Peyer's patch (tissue), 4 donors: ENCODE data around the gene PTGR2. TPM values are rescaled to one million over a fixed set of nuclear protein-coding genes. Genes with fewer than 3 reads are reported as not detected.
A peak's percentile ranks its signal among the peaks of the same experiment; 100 is the strongest.

Experiments used
- DNase-seq, 3 donors: peaks; one replicate each; pipeline ENCODE4 v3.0.0-alpha.2; 2017 to 2019
- H3K27ac ChIP-seq, 4 donors: fragments of 200-600 bp; sonication (generic); one replicate each; pipeline ENCODE4 v1.5.1; 2016 to 2019
- H3K27me3 ChIP-seq, 2 donors: fragments of 200-600 bp; sonication (generic); one replicate each; pipeline ENCODE4 v1.5.1; 2019
- H3K36me3 ChIP-seq, 3 donors: fragments of 200-600 bp; sonication (generic); one replicate each; pipeline ENCODE4 v1.5.1; 2016 to 2019
- H3K4me1 ChIP-seq, 4 donors: fragments of 200-600 bp; sonication (generic); one replicate each; pipeline ENCODE4 v1.5.1; 2016 to 2019
- H3K4me3 ChIP-seq, 4 donors: fragments of 200-600 bp; sonication (generic); 1 replicate in 3 of 4; 2 replicates in 1 of 4; pipeline ENCODE4 v1.5.1; 2016 to 2019; ENCODE audit warnings: mild to moderate bottlenecking in 1 of 4
- H3K9me3 ChIP-seq, 4 donors: fragments of 200-600 bp; sonication (generic); one replicate each; pipeline ENCODE4 v1.5.1; 2016 to 2019; ENCODE audit warnings: mild to moderate bottlenecking in 1 of 4
- POLR2A ChIP-seq, 2 donors: fragments of 450-650 bp; IDR thresholded peaks; one replicate each; pipeline ENCODE4 v1.5.1; 2017; ENCODE audit warnings: antibody characterized with exemption in 2 of 2, mild to moderate bottlenecking in 2 of 2, moderate library complexity in 2 of 2
- total RNA-seq, 4 donors: library from RNA; depleted of rRNA; stranded (reverse); fragments of >200 nt; gene quantifications; one replicate each; pipeline ENCODE4 v1.1.0, GENCODE V29; 2016
- TF ChIP-seq, protein P1 (sequence below), 6 experiments: fragments of 450-650 bp in 4 of 6; fragments of 200-600 bp in 2 of 6; sonication (generic) in 1 of 6; IDR thresholded peaks; one replicate each; pipeline ENCODE4 v1.5.1; 2017 to 2019; ENCODE audit warnings: antibody characterized with exemption in 6 of 6, mild to moderate bottlenecking in 3 of 6, moderate library complexity in 1 of 6

PTGR2 gene
- total RNA-seq, 4 donors from 2014 or later = 11.1 to 19.0 (median 12.9) TPM

DNA sequence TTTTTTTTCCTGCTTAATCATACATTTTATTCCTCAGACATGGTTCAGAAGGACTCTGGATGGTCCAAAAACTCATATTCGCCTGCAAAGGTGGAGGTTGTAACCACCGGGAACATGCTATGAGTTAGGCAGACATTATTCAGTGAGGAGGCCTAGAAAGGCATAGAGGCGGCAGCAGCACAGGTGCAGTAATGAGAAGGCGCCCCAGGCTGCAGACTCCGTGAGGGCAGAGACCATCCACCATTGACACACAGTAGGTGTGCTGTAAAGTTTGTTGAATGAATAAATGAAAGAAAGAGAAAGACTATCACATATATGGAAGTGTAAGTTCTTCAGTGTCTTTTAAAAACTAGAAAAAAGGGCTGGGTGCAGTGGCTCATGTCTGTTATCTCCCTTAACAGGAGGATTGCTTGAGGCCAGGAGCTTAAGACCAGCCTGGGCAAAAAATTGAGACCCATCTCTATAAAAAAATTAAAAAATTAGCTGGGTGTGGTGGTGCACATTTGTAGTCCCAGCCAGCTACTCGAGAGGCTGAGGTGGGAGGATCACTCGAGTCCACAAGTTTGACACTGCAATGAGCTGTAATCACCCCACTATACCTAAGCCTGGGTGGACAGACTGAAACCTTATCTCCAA lies 34.5 kb upstream of the PTGR2 start:
- no peaks in the 10 kb centered on the region for H3K27me3 ChIP-seq
- no peak for TF ChIP-seq POLR2A (IDR thresholded peaks at IDR 0.05)
- TF ChIP-seq, protein P1, sequence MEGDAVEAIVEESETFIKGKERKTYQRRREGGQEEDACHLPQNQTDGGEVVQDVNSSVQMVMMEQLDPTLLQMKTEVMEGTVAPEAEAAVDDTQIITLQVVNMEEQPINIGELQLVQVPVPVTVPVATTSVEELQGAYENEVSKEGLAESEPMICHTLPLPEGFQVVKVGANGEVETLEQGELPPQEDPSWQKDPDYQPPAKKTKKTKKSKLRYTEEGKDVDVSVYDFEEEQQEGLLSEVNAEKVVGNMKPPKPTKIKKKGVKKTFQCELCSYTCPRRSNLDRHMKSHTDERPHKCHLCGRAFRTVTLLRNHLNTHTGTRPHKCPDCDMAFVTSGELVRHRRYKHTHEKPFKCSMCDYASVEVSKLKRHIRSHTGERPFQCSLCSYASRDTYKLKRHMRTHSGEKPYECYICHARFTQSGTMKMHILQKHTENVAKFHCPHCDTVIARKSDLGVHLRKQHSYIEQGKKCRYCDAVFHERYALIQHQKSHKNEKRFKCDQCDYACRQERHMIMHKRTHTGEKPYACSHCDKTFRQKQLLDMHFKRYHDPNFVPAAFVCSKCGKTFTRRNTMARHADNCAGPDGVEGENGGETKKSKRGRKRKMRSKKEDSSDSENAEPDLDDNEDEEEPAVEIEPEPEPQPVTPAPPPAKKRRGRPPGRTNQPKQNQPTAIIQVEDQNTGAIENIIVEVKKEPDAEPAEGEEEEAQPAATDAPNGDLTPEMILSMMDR (IDR thresholded peaks at IDR 0.05) = no peak
- H3K36me3 ChIP-seq = no peaks in the 10 kb centered on the region
- H3K4me1 ChIP-seq = no peaks in the 10 kb centered on the region
- no peak overlapping the region for H3K27ac ChIP-seq
- H3K9me3 ChIP-seq = no peaks in the 10 kb centered on the region
- peak in 1 of 3 donors; percentile 19 for DNase-seq
- no peak overlapping the region for H3K4me3 ChIP-seq

DNA sequence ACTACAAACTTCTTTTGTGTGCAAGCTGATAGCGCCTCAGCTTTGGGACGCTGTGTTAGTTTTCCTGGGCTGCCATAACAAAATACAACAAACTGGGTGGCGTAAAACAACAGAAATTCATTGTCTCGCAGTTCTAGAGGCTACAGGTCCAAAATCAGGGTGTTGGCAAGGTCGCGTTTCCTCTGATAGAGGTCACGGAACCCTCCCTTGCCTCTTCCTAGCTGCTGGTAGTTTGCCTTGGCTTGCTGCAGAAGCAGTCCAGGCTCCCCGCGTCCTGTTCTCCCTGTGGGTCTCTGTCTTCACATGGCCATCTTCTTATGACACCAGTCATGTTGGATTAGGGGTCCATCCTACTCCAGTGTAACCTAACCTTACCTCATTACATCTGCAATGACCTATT lies 32.8 kb upstream of the PTGR2 start:
- peak in 1 of 3 donors; percentile 5 for DNase-seq
- no peak for TF ChIP-seq POLR2A (IDR thresholded peaks at IDR 0.05)
- TF ChIP-seq, protein P1 (IDR thresholded peaks at IDR 0.05) = no peak
- H3K27ac ChIP-seq = no peak overlapping the region
- no peak overlapping the region for H3K4me3 ChIP-seq
- H3K4me1 ChIP-seq = no peaks in the 10 kb centered on the region
- H3K27me3 ChIP-seq = no peaks in the 10 kb centered on the region
- H3K36me3 ChIP-seq = no peaks in the 10 kb centered on the region
- no peaks in the 10 kb centered on the region for H3K9me3 ChIP-seq

DNA sequence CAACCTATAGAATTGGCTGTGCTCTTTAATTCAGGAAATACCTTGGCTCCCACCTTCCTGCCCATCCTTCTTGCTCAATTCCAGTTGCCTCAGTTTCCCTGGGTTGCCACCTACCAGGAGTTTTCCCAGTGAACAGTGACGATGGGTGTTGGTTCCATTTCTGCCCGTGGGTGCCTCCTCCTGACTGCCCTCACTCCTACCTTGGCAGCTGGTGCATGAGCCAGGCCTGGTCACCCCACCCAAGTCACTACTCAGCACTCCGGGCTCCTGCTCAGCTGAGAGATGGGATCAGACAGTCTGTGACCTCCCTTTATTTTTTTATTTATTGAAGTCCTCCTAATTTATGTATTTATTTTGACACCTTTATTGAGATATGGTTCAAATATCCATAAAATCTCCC lies 31.0 kb upstream of the PTGR2 start:
- DNase-seq = peak in 1 of 3 donors; percentile 46

DNA sequence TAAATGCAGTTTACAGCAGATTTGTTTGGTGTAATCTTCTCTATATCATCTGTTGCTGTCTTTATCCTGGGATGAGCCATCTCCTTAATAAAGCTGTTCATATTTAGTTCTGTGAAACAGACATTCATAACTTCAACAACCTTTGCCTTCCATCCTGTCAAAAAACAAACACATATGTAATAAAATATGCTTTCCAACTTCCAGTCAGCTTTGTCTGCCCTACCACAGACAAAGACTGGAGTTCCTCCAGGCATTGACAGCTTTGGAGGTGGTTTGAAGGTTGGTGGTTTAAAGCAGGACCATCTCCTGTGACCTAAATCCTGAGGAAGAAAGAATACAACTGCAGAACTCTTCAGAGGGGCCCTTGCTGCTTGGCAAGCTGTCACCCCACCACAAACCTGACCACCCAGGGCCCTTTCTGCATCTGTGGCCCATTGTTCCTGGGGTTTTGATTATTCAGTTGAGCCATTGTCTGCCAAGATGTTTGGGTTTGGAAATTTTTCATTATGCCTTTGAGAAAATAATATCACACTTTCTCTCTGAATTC lies 28.2 kb upstream of the PTGR2 start:
- no peak overlapping the region for H3K4me3 ChIP-seq
- H3K27ac ChIP-seq = no peak overlapping the region
- no peaks in the 10 kb centered on the region for H3K9me3 ChIP-seq
- no peaks in the 10 kb centered on the region for H3K36me3 ChIP-seq
- no peaks in the 10 kb centered on the region for H3K4me1 ChIP-seq
- no peak for DNase-seq
- no peaks in the 10 kb centered on the region for H3K27me3 ChIP-seq
- TF ChIP-seq POLR2A (IDR thresholded peaks at IDR 0.05) = no peak
- TF ChIP-seq, protein P1 (IDR thresholded peaks at IDR 0.05) = no peak

More for the DNA sequence above, 31.0 kb upstream of the PTGR2 start:
- no peaks in the 10 kb centered on the region for H3K27me3 ChIP-seq
- TF ChIP-seq POLR2A (IDR thresholded peaks at IDR 0.05) = no peak
- TF ChIP-seq, protein P1 (IDR thresholded peaks at IDR 0.05) = no peak
- no peak overlapping the region for H3K4me3 ChIP-seq
- H3K9me3 ChIP-seq = no peaks in the 10 kb centered on the region
- no peaks in the 10 kb centered on the region for H3K36me3 ChIP-seq
- no peaks in the 10 kb centered on the region for H3K4me1 ChIP-seq
- H3K27ac ChIP-seq = no peak overlapping the region

DNA sequence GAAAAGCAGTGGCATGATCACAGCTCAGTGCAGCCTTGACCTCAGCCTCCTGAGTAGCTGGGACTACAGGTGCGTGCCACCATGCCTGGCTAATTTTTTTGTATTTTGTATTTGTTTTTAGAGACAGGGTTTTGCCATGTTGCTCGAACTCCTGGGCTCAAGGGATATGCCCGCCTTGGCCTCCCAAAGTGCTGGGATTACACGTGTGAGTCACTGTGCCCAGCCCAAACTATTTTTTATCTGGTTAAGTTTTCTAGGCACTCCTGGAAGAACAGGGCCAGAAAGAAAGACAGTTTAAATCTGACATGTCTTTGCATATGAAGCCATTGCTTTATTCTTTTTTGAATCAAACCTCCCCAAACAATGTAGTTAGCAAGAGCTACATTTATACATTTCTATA lies 27.5 kb upstream of the PTGR2 start:
- Histone ChIP-seq H3K27ac (no peak overlapping the region), H3K27me3 (no peaks in the 10 kb centered on the region), H3K9me3 (no peaks in the 10 kb centered on the region), H3K4me3 (no peak overlapping the region), H3K4me1 (no peaks in the 10 kb centered on the region), H3K36me3 (no peaks in the 10 kb centered on the region)
- peak in 1 of 3 donors; percentile 23 for DNase-seq
- TF ChIP-seq POLR2A (IDR thresholded peaks at IDR 0.05) = no peak
- TF ChIP-seq, protein P1 (IDR thresholded peaks at IDR 0.05) = no peak
